K562 (cell line): Measurements from ENCODE around the gene SLC35E1. TPM values are rescaled to one million over a fixed set of nuclear protein-coding genes. Genes with fewer than 3 reads are reported as not detected.

Experiments used
- ATAC-seq: fragments of 200-7000 bp; cut with Tn5 transposase; 3 replicates; pipeline ENCODE4 v1.9.1; 2020; ENCODE audit warnings: moderate library complexity
- BruUV-seq: library from RNA; stranded (reverse); fragments of 400-500 nt; replicated peaks from 2 replicates; lab custom pipeline; 2021; lab: Mats Ljungman, UMichigan
- CTCF ChIA-PET: fragments of 300-600 bp; formaldehyde crosslinking; extraction: SDS; loops from one replicate; lab custom pipeline; 2021; ENCODE audit warnings: low intra/inter-chr PET ratio; lab: Yijun Ruan, JAX
- POLR2A ChIA-PET: fragments of 300-600, 350-650 bp; sonication (Branson Sonifier 250); formaldehyde crosslinking; extraction: SDS; loops from one replicate; lab custom pipeline; 2021; ENCODE audit warnings: antibody characterized with exemption, inconsistent platforms; lab: Yijun Ruan, JAX
- DNase-seq, 4 experiments: peaks; one replicate each; pipeline versions ENCODE4 v3.0.0 to v3.0.0-alpha.2; 2011 to 2018; ENCODE audit warnings: low spot score in 3 of 4, mixed read lengths in 3 of 4; ENCODE audit errors: extremely low read depth in 1 of 4
- FAIRE-seq: peaks from 2 replicates; lab custom pipeline; 2011; peaks lifted over from hg19 to GRCh38; lab: Jason Lieb, UNC
- H2AFZ ChIP-seq: 2 replicates; pipeline ENCODE4 v1.6.0; 2011; ENCODE audit warnings: low read depth, low read length, control low read depth, inconsistent platforms
- H3K27ac ChIP-seq: fragments of 200-600 bp; 3 replicates; pipeline ENCODE4 v1.8.0; 2011; ENCODE audit warnings: low read depth, mild to moderate bottlenecking, control low read depth, inconsistent platforms, low read length, moderate library complexity, mixed read lengths; ENCODE audit errors: extremely low read depth
- H3K27me3 ChIP-seq, 2 experiments: fragments of 300-600 bp in 1 of 2; 2 replicates in 1 of 2; 3 replicates in 1 of 2; pipeline versions ENCODE4 v1.6.0 to v1.8.0; 2011; ENCODE audit warnings: inconsistent platforms in 2 of 2, low read length in 2 of 2, mild to moderate bottlenecking in 1 of 2, mixed read lengths in 1 of 2, moderate library complexity in 1 of 2; ENCODE audit not compliant: control insufficient read depth in 2 of 2, insufficient read depth in 2 of 2
- H3K36me3 ChIP-seq: fragments of 300-600 bp; 3 replicates; pipeline ENCODE4 v1.8.0; 2011; ENCODE audit warnings: mild to moderate bottlenecking, low read length, inconsistent platforms; ENCODE audit not compliant: control insufficient read depth, insufficient read depth
- H3K4me1 ChIP-seq, 2 experiments: fragments of 200-600 bp in 1 of 2; replicated peaks in 1 of 2; 2 replicates in 1 of 2; 3 replicates in 1 of 2; pipeline versions ENCODE4 v1.5.1 to v1.8.0; 2011; ENCODE audit warnings: inconsistent platforms in 2 of 2, low read length in 2 of 2, mild to moderate bottlenecking in 1 of 2, mixed read lengths in 1 of 2, moderate library complexity in 1 of 2; ENCODE audit not compliant: control insufficient read depth in 2 of 2, insufficient read depth in 2 of 2
- H3K4me2 ChIP-seq: 2 replicates; pipeline ENCODE4 v1.6.1; 2011; ENCODE audit warnings: low read length, control low read depth, inconsistent platforms, mixed read lengths; ENCODE audit not compliant: insufficient read depth
- H3K4me3 ChIP-seq: fragments of 200-600 bp; sonication (generic), shearing (Covaris generic); 2 replicates; pipeline ENCODE4 v1.5.1; 2016; ENCODE audit warnings: control low read depth, inconsistent platforms
- H3K79me2 ChIP-seq: fragments of 200-600 bp; 3 replicates; pipeline ENCODE4 v1.8.0; 2011; ENCODE audit warnings: low read length, inconsistent platforms; ENCODE audit not compliant: control insufficient read depth, insufficient read depth
- H3K9ac ChIP-seq, 2 experiments: 2 replicates each; pipeline versions ENCODE4 v1.6.0 to v1.6.1; 2011; ENCODE audit warnings: low read depth in 2 of 2, low read length in 2 of 2, control low read depth in 1 of 2, inconsistent platforms in 1 of 2, mild to moderate bottlenecking in 1 of 2, mixed read lengths in 1 of 2; ENCODE audit not compliant: insufficient read depth in 1 of 2
- H3K9me1 ChIP-seq: one replicate; pipeline ENCODE4 v1.6.0; 2011; ENCODE audit warnings: inconsistent platforms, mild to moderate bottlenecking, low read length, moderate library complexity; ENCODE audit not compliant: control insufficient read depth, insufficient read depth
- H3K9me3 ChIP-seq: replicated peaks from 2 replicates; pipeline ENCODE4 v1.5.1; 2011; ENCODE audit warnings: low read depth, low read length, inconsistent platforms; ENCODE audit not compliant: control insufficient read depth, insufficient read depth
- H4K20me1 ChIP-seq: replicated peaks from 2 replicates; pipeline ENCODE4 v1.6.1; 2011; ENCODE audit warnings: low read length, inconsistent platforms, mixed read lengths; ENCODE audit not compliant: control insufficient read depth, insufficient read depth
- BRD9 ChIP-seq: fragments of 450-650 bp; IDR thresholded peaks from 2 replicates; pipeline ENCODE4 v1.6.1; 2018; ENCODE audit warnings: low read depth; ENCODE audit not compliant: partially characterized antibody
- L3MBTL2 ChIP-seq: fragments of 450-650 bp; IDR thresholded peaks from 2 replicates; pipeline ENCODE4 v1.6.1; 2016; ENCODE audit warnings: mild to moderate bottlenecking, moderate library complexity
- POLR2AphosphoS5 ChIP-seq: IDR thresholded peaks from 2 replicates; pipeline ENCODE4 v1.6.1; 2011; ENCODE audit warnings: mild to moderate bottlenecking, low read depth, low read length, moderate library complexity; ENCODE audit not compliant: control insufficient read depth, insufficient read depth
- RBFOX2 ChIP-seq: fragments of 200-400 bp; formaldehyde crosslinking; IDR thresholded peaks from 2 replicates; pipeline ENCODE4 v1.6.1; 2017; ENCODE audit warnings: low read depth, mild to moderate bottlenecking, low read length, moderate library complexity
- WGBS: fragments of 100-300 bp; shearing (Covaris generic); methylation state at CpG from one replicate; pipeline ENCODE4 v1.1.6; 2016; ENCODE audit warnings: low coverage, mixed read lengths; ENCODE audit not compliant: insufficient coverage; ENCODE audit errors: missing lambda C conversion rate; 5-methylcytosine and 5-hydroxymethylcytosine counted together
- in situ Hi-C: fragments of 300-500 bp; cut with MboI; formaldehyde crosslinking; loops from 4 replicates; pipeline ENCODE4 v1.15.0; 2018; ENCODE audit warnings: inconsistent platforms, mixed read lengths
- intact Hi-C: fragments of 100-400 bp; cut with micrococcal nuclease; formaldehyde crosslinking; loops from 2 replicates; pipeline ENCODE4 v1.14.2; 2022
- polyA plus RNA-seq, 8 experiments: library from polyadenylated mRNA; depleted of rRNA in 4 of 8; stranded (reverse) in 5 of 8; unstranded in 3 of 8; fragments of >200 nt; fragmentation: Nextera tagmentation in 2 of 8; fragmentation: Illumina TruSeq in 1 of 8; extraction: Ambion mirVana in 2 of 8; extraction: Trizol in 1 of 8; gene quantifications; 2 replicates each; pipeline versions ENCODE4 v1.2.1 to v1.2.3, GENCODE V29; 2011 to 2014; ENCODE audit warnings: inconsistent platforms in 1 of 8, missing spikeins in 1 of 8
- total RNA-seq, 7 experiments: library from RNA; depleted of rRNA in 6 of 7; stranded (reverse); fragments of >200 nt in 6 of 7; fragmentation: Illumina TruSeq in 2 of 7; extraction: Trizol in 2 of 7; gene quantifications; 2 replicates each; pipeline versions ENCODE4 v1.2.1 to v1.2.3, GENCODE V29; 2011 to 2021; ENCODE audit warnings: low replicate concordance in 1 of 7
- TF ChIP-seq, protein P1 (sequence below), 2 experiments: fragments of 450-650 bp; formaldehyde crosslinking in 1 of 2; IDR thresholded peaks; 2 replicates each; pipeline versions ENCODE4 v1.4.0 to v1.6.1; 2014 to 2020; ENCODE audit warnings: mild to moderate bottlenecking in 2 of 2, borderline replicate concordance in 1 of 2, low read depth in 1 of 2

SLC35E1 gene
- total and polyA plus RNA-seq, 9 of the 15 experiments (the other 6 are each of a cell fraction or from before 2014, with no cell fraction given): 15.0 to 40.1 (median 25.7) TPM

DNA sequence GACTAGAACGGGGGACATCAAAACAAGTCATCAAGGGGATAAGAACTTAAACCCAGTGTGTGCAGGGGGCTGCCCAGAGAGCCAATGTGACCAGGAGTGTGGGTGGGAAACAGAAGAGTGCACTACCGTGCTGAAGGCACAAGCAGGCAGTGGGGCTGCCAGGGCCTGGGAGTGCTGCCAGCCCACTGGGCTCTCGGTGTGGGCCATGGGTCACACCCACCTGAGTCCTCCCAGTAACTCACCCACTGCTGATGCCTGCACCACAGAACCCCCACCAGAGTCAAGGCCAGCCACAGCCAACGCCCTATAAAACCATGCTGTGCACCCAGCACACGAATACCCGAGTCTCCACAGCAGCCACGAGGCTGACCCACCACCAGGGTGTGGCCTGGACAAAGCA lies 47.2 kb upstream of the SLC35E1 start:
- Histone ChIP-seq H3K27me3 (no peaks in the 10 kb centered on the region), H2AFZ (no peak overlapping the region), H3K36me3 (peaks cover 33% of the 10 kb centered on the region), H3K4me3 (no peak overlapping the region), H3K9ac (peak overlapping the region in 1 of 2 experiments; percentile 49; a peak in 1 of 4 replicates), H3K9me3 (no peaks in the 10 kb centered on the region), H3K27ac (no peak overlapping the region), H3K4me1 (peaks cover 2 to 5% of the 10 kb centered on the region in 2 experiments; a peak in 4 of 5 replicates), H3K4me2 (no peak overlapping the region), H3K9me1 (peaks cover 15% of the 10 kb centered on the region), H3K79me2 (peaks cover 98% of the 10 kb centered on the region), H4K20me1 (peaks cover 94% of the 10 kb centered on the region)
- ChIA-PET CTCF (no interaction called here), POLR2A (interaction anchor here (0.8 to 2.2 kb wide), 4 partner anchors 8 to 20 kb away, joined by 4 to 11 read pairs (median 7); no protein-coding TSS in a partner anchor)
- in situ Hi-C loops: no loop called here
- TF ChIP-seq POLR2AphosphoS5: 0 out of 2 replicates have a peak, but pooled peaks have one; percentile 5
- TF ChIP-seq RBFOX2: 0 out of 2 replicates have a peak, but pooled peaks have one; percentile 28
- no peak for TF ChIP-seq BRD9
- intact Hi-C loops: no loop called here
- BruUV-seq: no TSS peak
- no peak for FAIRE-seq
- no peak for ATAC-seq
- peak in 1 of 4 experiments; percentile 34 for DNase-seq
- WGBS: 66% methylated on average over 7 of the region's 7 CpGs

DNA sequence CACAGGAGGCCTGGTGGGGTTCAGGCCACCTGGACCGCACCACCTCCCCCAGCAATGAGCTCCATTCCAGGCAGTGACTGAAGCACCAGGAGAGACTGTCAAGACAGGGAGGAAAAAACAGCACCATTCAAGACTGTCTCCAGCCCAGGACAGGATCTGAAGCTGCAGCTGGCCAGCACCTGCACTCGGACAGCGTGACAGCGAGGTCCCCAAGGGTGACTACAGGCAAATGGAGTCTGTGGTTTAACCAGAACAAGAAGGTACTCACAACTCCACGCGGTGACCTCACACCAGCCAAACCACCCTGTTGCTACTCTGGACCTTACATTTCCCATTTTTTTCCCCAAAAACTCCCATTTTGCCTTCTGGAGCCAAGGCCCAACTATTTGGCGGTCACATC lies 46.0 kb upstream of the SLC35E1 start:
- H3K9ac ChIP-seq: peak overlapping the region in 1 of 2 experiments; percentile 77; a peak in 2 of 4 replicates
- no peaks in the 10 kb centered on the region for H3K27me3 ChIP-seq
- intact Hi-C loops: no loop called here
- in situ Hi-C loops: no loop called here
- H3K4me3 ChIP-seq: no peak overlapping the region
- TF ChIP-seq, protein P1, sequence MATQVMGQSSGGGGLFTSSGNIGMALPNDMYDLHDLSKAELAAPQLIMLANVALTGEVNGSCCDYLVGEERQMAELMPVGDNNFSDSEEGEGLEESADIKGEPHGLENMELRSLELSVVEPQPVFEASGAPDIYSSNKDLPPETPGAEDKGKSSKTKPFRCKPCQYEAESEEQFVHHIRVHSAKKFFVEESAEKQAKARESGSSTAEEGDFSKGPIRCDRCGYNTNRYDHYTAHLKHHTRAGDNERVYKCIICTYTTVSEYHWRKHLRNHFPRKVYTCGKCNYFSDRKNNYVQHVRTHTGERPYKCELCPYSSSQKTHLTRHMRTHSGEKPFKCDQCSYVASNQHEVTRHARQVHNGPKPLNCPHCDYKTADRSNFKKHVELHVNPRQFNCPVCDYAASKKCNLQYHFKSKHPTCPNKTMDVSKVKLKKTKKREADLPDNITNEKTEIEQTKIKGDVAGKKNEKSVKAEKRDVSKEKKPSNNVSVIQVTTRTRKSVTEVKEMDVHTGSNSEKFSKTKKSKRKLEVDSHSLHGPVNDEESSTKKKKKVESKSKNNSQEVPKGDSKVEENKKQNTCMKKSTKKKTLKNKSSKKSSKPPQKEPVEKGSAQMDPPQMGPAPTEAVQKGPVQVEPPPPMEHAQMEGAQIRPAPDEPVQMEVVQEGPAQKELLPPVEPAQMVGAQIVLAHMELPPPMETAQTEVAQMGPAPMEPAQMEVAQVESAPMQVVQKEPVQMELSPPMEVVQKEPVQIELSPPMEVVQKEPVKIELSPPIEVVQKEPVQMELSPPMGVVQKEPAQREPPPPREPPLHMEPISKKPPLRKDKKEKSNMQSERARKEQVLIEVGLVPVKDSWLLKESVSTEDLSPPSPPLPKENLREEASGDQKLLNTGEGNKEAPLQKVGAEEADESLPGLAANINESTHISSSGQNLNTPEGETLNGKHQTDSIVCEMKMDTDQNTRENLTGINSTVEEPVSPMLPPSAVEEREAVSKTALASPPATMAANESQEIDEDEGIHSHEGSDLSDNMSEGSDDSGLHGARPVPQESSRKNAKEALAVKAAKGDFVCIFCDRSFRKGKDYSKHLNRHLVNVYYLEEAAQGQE (IDR thresholded peaks at IDR 0.05; ENCODE audit: borderline replicate concordance): 0 out of 2 replicates have a peak, but pooled peaks have one; percentile 6
- TF ChIP-seq, protein P1 (CRISPR knock-in tag; IDR thresholded peaks at IDR 0.05; ENCODE audit: low read depth): no peak
- TF ChIP-seq L3MBTL2: no peak
- CTCF ChIA-PET: no interaction called here
- ATAC-seq (no peak; the same call in 2 of the 3 replicates), DNase-seq (no peak), FAIRE-seq (no peak)
- WGBS: 91% methylated on average over 6 of the region's 7 CpGs
- no peak overlapping the region for H2AFZ ChIP-seq
- H3K4me2 ChIP-seq: no peak overlapping the region
- BruUV-seq: no TSS peak
- H4K20me1 ChIP-seq: peaks cover 94% of the 10 kb centered on the region
- H3K27ac ChIP-seq: no peak overlapping the region; the same call in 2 of the 3 replicates
- POLR2A ChIA-PET: interaction anchor here (0.6 to 2.2 kb wide), 6 partner anchors 8 to 46 kb away, joined by 3 to 11 read pairs (median 4); no protein-coding TSS in a partner anchor
- no peaks in the 10 kb centered on the region for H3K9me3 ChIP-seq
- H3K4me1 ChIP-seq: peaks cover 2 to 5% of the 10 kb centered on the region in 2 experiments; a peak in 4 of 5 replicates
- peaks cover 15% of the 10 kb centered on the region for H3K9me1 ChIP-seq
- peaks cover 25% of the 10 kb centered on the region; the same call in 2 of the 3 replicates for H3K36me3 ChIP-seq
- H3K79me2 ChIP-seq: peaks cover 98% of the 10 kb centered on the region
